CD14-positive monocyte (primary cell): Measurements from ENCODE around the gene KLHL6. TPM values are rescaled to one million over a fixed set of nuclear protein-coding genes. Genes with fewer than 3 reads are reported as not detected.

Experiments used
- DNase-seq, 3 donors: peaks; one replicate each; pipeline ENCODE4 v3.0.0-alpha.2; 2011 to 2022
- H2AFZ ChIP-seq: 2 replicates; pipeline ENCODE4 v1.6.0; 2012; ENCODE audit warnings: mild to moderate bottlenecking, low read depth, low read length, inconsistent platforms; ENCODE audit not compliant: insufficient read depth, poor library complexity, severe bottlenecking
- H3K27ac ChIP-seq, 2 donors: 1 replicate in 1 of 2; 2 replicates in 1 of 2; pipeline ENCODE4 v1.5.1; 2012 to 2013; ENCODE audit warnings: low read length in 2 of 2, control low read depth in 1 of 2, inconsistent platforms in 1 of 2, low read depth in 1 of 2, mild to moderate bottlenecking in 1 of 2
- H3K27me3 ChIP-seq, 2 donors: one replicate each; pipeline versions ENCODE4 v1.6.0 to v1.6.1; 2011 to 2013; ENCODE audit warnings: low read length in 2 of 2; ENCODE audit not compliant: control insufficient read depth in 2 of 2, insufficient read depth in 2 of 2
- H3K36me3 ChIP-seq, 2 donors: replicated peaks in 1 of 2; 1 replicate in 1 of 2; 2 replicates in 1 of 2; pipeline versions ENCODE4 v1.5.1 to v1.6.1; 2012 to 2013; ENCODE audit warnings: low read length in 2 of 2, control low read depth in 1 of 2, inconsistent platforms in 1 of 2, mild to moderate bottlenecking in 1 of 2; ENCODE audit not compliant: insufficient read depth in 2 of 2, control insufficient read depth in 1 of 2
- H3K4me1 ChIP-seq, 2 donors: 1 replicate in 1 of 2; 2 replicates in 1 of 2; pipeline versions ENCODE4 v1.5.1 to v1.6.1; 2012 to 2013; ENCODE audit warnings: low read length in 2 of 2, control low read depth in 1 of 2, inconsistent platforms in 1 of 2, mild to moderate bottlenecking in 1 of 2, moderate library complexity in 1 of 2; ENCODE audit not compliant: insufficient read depth in 2 of 2, control insufficient read depth in 1 of 2
- H3K4me2 ChIP-seq: replicated peaks from 2 replicates; pipeline ENCODE3; 2012; ENCODE audit warnings: low read length, moderate library complexity, mild to moderate bottlenecking; ENCODE audit not compliant: poor library complexity, severe bottlenecking; ENCODE audit errors: extremely low read depth
- H3K4me3 ChIP-seq, 3 experiments: fragments of 200-600 bp in 1 of 3; sonication (generic) in 1 of 3; replicated peaks in 1 of 3; 1 replicate in 2 of 3; 2 replicates in 1 of 3; pipeline ENCODE4 v1.5.1; 2011 to 2013; ENCODE audit warnings: low read length in 3 of 3, mild to moderate bottlenecking in 3 of 3, control low read depth in 2 of 3, low read depth in 2 of 3, inconsistent platforms in 1 of 3, moderate library complexity in 1 of 3
- H3K79me2 ChIP-seq: 2 replicates; pipeline ENCODE4 v1.6.0; 2012; ENCODE audit warnings: mild to moderate bottlenecking, control low read depth, inconsistent platforms, low read length, moderate library complexity; ENCODE audit not compliant: insufficient read depth
- H3K9ac ChIP-seq: 2 replicates; pipeline ENCODE4 v1.6.0; 2017; ENCODE audit warnings: low read length, mild to moderate bottlenecking; ENCODE audit not compliant: insufficient read depth, poor library complexity, severe bottlenecking
- H3K9me3 ChIP-seq, 2 donors: replicated peaks in 1 of 2; 1 replicate in 1 of 2; 2 replicates in 1 of 2; pipeline versions ENCODE4 v1.5.1 to v1.6.1; 2012 to 2013; ENCODE audit warnings: low read length in 2 of 2, control low read depth in 1 of 2; ENCODE audit not compliant: control insufficient read depth in 1 of 2, insufficient read depth in 1 of 2
- H4K20me1 ChIP-seq: 2 replicates; pipeline ENCODE4 v1.6.0; 2012; ENCODE audit warnings: mild to moderate bottlenecking, low read length, control low read depth, moderate library complexity; ENCODE audit not compliant: insufficient read depth
- H3K27ac Mint-ChIP-seq, 7 donors: one replicate each; pipeline ENCODE4 v1.8.0; 2020; ENCODE audit warnings: mild to moderate bottlenecking in 7 of 7, mixed read lengths in 7 of 7, moderate library complexity in 6 of 7, inconsistent platforms in 2 of 7
- H3K27me3 Mint-ChIP-seq, 3 donors: one replicate each; pipeline ENCODE4 v1.8.0; 2021 to 2022; ENCODE audit warnings: low read depth in 3 of 3, mild to moderate bottlenecking in 3 of 3, mixed read lengths in 3 of 3, moderate library complexity in 3 of 3, inconsistent platforms in 1 of 3
- H3K36me3 Mint-ChIP-seq, 2 donors: one replicate each; pipeline ENCODE4 v1.8.0; 2020; ENCODE audit warnings: mixed read lengths in 2 of 2, inconsistent platforms in 1 of 2, mild to moderate bottlenecking in 1 of 2
- H3K4me1 Mint-ChIP-seq: one replicate; pipeline ENCODE4 v1.8.0; 2020; ENCODE audit warnings: mild to moderate bottlenecking, mixed read lengths
- H3K4me3 Mint-ChIP-seq, 2 donors: one replicate each; pipeline ENCODE4 v1.8.0; 2020; ENCODE audit warnings: mild to moderate bottlenecking in 2 of 2, mixed read lengths in 2 of 2, moderate library complexity in 1 of 2
- H3K9me3 Mint-ChIP-seq, 7 donors: one replicate each; pipeline ENCODE4 v1.8.0; 2020 to 2022; ENCODE audit warnings: mixed read lengths in 7 of 7, mild to moderate bottlenecking in 6 of 7, moderate library complexity in 6 of 7, inconsistent platforms in 2 of 7
- WGBS: methylation state at CpG from one replicate; pipeline ENCODE4 v1.1.5; 2013; ENCODE audit warnings: missing lambda C conversion rate; ENCODE audit not compliant: insufficient coverage; 5-methylcytosine and 5-hydroxymethylcytosine counted together
- intact Hi-C, 2 donors: fragments of 100-400 bp; cut with micrococcal nuclease; formaldehyde crosslinking; loops; one replicate each; pipeline versions ENCODE4 v1.15.0 to v1.15.1; 2023
- polyA plus RNA-seq, 3 donors: library from polyadenylated mRNA; depleted of rRNA in 1 of 3; unstranded in 2 of 3; stranded (reverse) in 1 of 3; fragments of 300-500 nt in 2 of 3; fragments of >200 nt in 1 of 3; fragmentation: Illumina TruSeq in 2 of 3; gene quantifications; 1 replicate in 2 of 3; 2 replicates in 1 of 3; pipeline ENCODE4 v1.2.3, GENCODE V29; 2012 to 2021
- TF ChIP-seq, protein P1 (sequence below): fragments of 200-600 bp; IDR thresholded peaks from one replicate; pipeline ENCODE4 v1.8.0; 2022; ENCODE audit warnings: antibody characterized with exemption, mild to moderate bottlenecking

KLHL6 gene
- polyA plus RNA-seq, 3 donors: 5.7 to 15.2 (median 10.6) TPM

DNA sequence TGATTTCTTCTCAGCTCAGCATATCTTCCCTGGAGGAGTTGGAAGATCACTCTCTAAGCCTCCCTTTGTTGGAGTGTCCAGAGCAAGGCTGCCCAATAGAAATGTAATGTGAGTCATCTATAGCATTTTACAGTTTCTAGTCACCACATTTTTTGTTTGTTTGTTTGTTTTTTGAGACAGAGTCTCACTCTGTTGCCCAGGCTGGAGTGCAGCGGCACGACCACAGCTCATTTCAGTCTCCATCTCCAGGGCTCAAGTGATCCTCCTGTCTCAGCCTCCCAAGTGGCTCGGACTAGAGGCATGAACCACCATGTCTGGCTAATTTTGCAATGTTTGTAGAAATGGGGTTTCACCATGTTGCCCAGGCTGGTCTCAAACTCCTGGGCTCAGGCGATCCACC is 21.3 kb downstream of the KLHL6 start:
- H3K27me3 ChIP-seq: no peaks in the 10 kb centered on the region
- no peak overlapping the region for H3K4me2 ChIP-seq
- no peaks in the 10 kb centered on the region for H3K27me3 Mint-ChIP-seq
- intact Hi-C loops: no loop called here
- H3K9ac ChIP-seq: no peak overlapping the region
- DNase-seq: peak in 1 of 3 donors; percentile 19
- H3K27ac ChIP-seq: no peak overlapping the region
- peak overlapping the region in 5 of 7 donors; percentile 30 to 77 (median 42) for H3K27ac Mint-ChIP-seq
- no peak overlapping the region for H3K4me3 ChIP-seq
- 95% methylated on average over 3 of the region's 4 CpGs for WGBS
- TF ChIP-seq, protein P1, sequence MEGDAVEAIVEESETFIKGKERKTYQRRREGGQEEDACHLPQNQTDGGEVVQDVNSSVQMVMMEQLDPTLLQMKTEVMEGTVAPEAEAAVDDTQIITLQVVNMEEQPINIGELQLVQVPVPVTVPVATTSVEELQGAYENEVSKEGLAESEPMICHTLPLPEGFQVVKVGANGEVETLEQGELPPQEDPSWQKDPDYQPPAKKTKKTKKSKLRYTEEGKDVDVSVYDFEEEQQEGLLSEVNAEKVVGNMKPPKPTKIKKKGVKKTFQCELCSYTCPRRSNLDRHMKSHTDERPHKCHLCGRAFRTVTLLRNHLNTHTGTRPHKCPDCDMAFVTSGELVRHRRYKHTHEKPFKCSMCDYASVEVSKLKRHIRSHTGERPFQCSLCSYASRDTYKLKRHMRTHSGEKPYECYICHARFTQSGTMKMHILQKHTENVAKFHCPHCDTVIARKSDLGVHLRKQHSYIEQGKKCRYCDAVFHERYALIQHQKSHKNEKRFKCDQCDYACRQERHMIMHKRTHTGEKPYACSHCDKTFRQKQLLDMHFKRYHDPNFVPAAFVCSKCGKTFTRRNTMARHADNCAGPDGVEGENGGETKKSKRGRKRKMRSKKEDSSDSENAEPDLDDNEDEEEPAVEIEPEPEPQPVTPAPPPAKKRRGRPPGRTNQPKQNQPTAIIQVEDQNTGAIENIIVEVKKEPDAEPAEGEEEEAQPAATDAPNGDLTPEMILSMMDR: no peak
- peaks cover 0 to 2% (median 0%) of the 10 kb centered on the region in 7 donors for H3K9me3 Mint-ChIP-seq
- H3K4me3 Mint-ChIP-seq: no peak overlapping the region
- peaks cover 38 to 55% of the 10 kb centered on the region in 2 donors for H3K4me1 ChIP-seq
- peaks cover 72% of the 10 kb centered on the region for H3K79me2 ChIP-seq
- no peak overlapping the region for H2AFZ ChIP-seq
- no peaks in the 10 kb centered on the region for H3K9me3 ChIP-seq
- peaks cover 77% of the 10 kb centered on the region for H3K4me1 Mint-ChIP-seq
- H4K20me1 ChIP-seq: peaks cover 25% of the 10 kb centered on the region
- H3K36me3 Mint-ChIP-seq: peaks cover 17 to 23% of the 10 kb centered on the region in 2 donors
- H3K36me3 ChIP-seq: no peaks in the 10 kb centered on the region

DNA sequence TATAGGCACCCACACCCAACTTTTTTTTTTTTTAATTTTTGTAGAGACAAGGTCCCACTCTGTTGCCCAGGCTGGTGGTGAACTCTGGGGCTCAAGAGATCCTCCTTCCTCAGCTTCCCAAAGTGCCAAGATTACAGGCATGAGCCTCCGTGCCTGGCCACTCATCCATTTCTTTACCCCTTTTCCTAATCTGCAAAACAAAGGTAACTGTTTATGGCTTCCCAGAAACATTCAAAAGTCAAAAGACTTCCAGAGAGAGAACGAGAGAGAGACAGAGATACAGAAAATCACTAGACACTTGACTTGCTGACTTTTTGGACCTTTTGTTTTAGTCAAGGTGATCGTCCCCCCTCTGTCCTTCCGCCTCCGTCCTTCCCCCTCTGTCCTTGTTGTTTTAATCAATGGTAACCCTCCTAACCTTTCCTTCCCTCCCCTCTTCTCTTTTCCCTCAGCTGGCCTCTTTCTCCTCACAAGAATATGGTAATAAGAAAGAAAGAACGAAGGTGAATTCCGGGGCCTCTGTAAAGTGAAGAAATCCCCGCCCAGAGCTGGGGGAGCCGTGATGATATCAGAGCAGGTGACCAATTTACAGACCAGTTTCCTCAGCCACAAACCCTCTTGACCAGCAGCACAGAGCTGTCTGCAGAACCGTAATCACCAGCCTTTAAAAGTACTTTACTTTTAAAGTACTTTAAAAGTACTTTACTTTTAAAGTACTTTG is 21.9 kb downstream of the KLHL6 start:
- TF ChIP-seq, protein P1: no peak
- DNase-seq: peak in 1 of 3 donors; percentile 29
- Mint-ChIP-seq H3K9me3 (peaks cover 0 to 4% (median 2%) of the 10 kb centered on the region in 7 donors), H3K27ac (peak overlapping the region; percentile 20 to 74 (median 54)), H3K27me3 (no peaks in the 10 kb centered on the region), H3K4me3 (no peak overlapping the region), H3K36me3 (peaks cover 21 to 28% of the 10 kb centered on the region in 2 donors), H3K4me1 (peaks cover 70% of the 10 kb centered on the region)
- Histone ChIP-seq H3K9ac (no peak overlapping the region), H3K4me2 (no peak overlapping the region), H3K79me2 (peaks cover 71% of the 10 kb centered on the region), H3K36me3 (peaks cover 0 to 1% of the 10 kb centered on the region in 2 donors), H3K4me3 (no peak overlapping the region), H3K9me3 (no peaks in the 10 kb centered on the region), H3K27ac (no peak overlapping the region), H3K4me1 (peaks cover 31 to 49% of the 10 kb centered on the region in 2 donors), H2AFZ (no peak overlapping the region), H3K27me3 (no peaks in the 10 kb centered on the region), H4K20me1 (peaks cover 26% of the 10 kb centered on the region)
- intact Hi-C loops: no loop called here
- WGBS: 100% methylated on average over 2 of the region's 10 CpGs
